Skeletal muscle satellite cell (primary cell): ENCODE measurements around the gene U2AF2.
A peak's percentile ranks its signal among the peaks of the same experiment; 100 is the strongest.

Source experiments
- H3K27me3 ChIP-seq: 2 replicates; pipeline ENCODE4 v1.7.0; 2013; ENCODE audit warnings: low read length; ENCODE audit not compliant: control insufficient read depth, insufficient read depth
- H3K36me3 ChIP-seq: 2 replicates; pipeline ENCODE4 v1.7.0; 2013; ENCODE audit warnings: mild to moderate bottlenecking, control low read depth, low read length; ENCODE audit not compliant: insufficient read depth
- H3K4me1 ChIP-seq: 2 replicates; pipeline ENCODE4 v1.7.0; 2013; ENCODE audit warnings: low read length; ENCODE audit not compliant: control insufficient read depth, insufficient read depth
- H3K4me2 ChIP-seq: 2 replicates; pipeline ENCODE4 v1.7.0; 2013; ENCODE audit warnings: mild to moderate bottlenecking, low read length
- H3K4me3 ChIP-seq: 2 replicates; pipeline ENCODE4 v1.7.0; 2013; ENCODE audit warnings: low read length
- H3K9ac ChIP-seq: 2 replicates; pipeline ENCODE4 v1.7.0; 2013; ENCODE audit warnings: mild to moderate bottlenecking, low read depth, low read length, moderate library complexity
- H3K9me3 ChIP-seq: replicated peaks from 2 replicates; pipeline ENCODE4 v1.7.0; 2013; ENCODE audit warnings: mild to moderate bottlenecking, control low read depth, low read length

U2AF2 gene

DNA sequence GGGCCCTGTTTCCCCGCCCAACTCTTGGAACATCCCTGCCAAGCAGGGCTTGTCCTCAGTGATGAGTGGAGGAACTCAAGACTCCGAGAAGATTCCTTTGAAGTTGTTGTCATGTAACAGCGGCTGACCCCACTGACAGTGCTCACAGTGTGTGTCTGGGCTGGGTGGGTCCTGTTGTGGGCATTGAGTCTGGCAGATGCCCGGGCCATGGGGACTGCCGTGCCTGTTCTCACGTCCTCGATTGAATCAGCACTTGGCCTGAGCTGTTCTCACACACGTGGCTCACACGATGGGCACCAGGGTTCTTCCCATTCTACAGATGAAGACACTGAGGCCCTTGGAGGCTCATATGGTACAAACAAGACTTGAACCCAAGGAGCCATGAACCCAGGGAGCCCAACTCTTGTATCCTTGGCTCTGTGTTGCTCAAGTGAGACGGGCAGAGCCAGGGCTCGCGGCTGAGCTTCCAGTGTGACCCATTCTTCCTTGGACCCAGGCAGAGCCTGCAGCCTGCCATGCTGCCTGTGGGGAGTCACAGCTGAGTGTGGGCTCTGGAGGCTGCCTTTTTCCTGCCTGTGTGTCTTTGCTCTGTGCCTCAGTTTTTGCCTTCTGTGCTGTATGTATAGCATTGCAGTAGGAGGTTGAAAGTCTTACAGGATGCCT is 11.6 kb downstream of the U2AF2 start:
- Histone ChIP-seq H3K9me3 (no peaks in the 10 kb centered on the region), H3K27me3 (no peaks in the 10 kb centered on the region), H3K4me3 (no peak overlapping the region), H3K4me1 (peaks cover 2% of the 10 kb centered on the region), H3K36me3 (peaks cover 75% of the 10 kb centered on the region), H3K4me2 (no peak overlapping the region), H3K9ac (no peak overlapping the region)

DNA sequence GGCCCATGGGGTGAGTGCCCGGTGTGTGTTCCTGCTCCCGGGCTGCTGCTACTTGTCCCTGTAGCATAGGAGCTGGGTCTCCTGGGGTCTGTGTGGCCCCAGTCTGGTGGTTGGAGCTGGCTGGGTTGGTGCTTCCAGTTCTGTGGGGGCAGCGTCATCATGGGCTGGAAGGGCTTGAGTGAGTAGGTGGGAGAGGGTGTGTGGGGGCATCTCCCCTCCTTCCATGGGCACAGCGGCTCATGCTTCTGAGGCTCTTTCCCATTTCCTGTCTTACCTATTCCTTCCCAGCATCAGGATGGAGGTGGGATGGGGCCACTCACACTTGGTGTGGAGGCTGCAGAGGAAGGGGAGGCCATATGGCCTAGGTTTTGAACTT is 12.2 kb downstream of the U2AF2 start:
- no peak overlapping the region for H3K4me3 ChIP-seq
- no peak overlapping the region for H3K4me2 ChIP-seq
- H3K9ac ChIP-seq = no peak overlapping the region
- H3K36me3 ChIP-seq = peaks cover 70% of the 10 kb centered on the region
- no peaks in the 10 kb centered on the region for H3K27me3 ChIP-seq
- H3K9me3 ChIP-seq = no peaks in the 10 kb centered on the region
- H3K4me1 ChIP-seq = peaks cover 3% of the 10 kb centered on the region

DNA sequence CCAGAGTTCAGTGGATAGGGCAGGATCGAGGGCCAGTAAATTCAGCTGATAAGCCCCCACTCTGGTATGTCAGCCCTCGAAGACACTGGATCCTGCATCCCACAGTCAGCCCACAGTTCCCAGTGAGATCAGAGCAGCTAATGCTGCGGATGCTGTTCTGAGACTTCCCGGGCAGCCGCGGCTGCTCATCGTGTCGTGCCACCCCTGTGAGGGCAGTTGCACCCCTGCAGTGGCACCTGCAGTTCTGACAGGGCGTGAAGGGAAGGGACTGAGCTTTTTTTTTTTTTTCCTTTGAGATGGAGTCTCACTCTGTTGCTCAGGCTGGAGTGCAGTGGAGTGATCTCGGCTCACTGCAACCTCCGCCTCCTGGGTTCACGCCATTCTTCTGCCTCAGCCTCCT is 12.7 kb downstream of the U2AF2 start:
- Histone ChIP-seq H3K27me3 (no peaks in the 10 kb centered on the region), H3K36me3 (peaks cover 72% of the 10 kb centered on the region), H3K4me2 (no peak overlapping the region), H3K4me3 (no peak overlapping the region), H3K4me1 (peaks cover 7% of the 10 kb centered on the region), H3K9ac (no peak overlapping the region), H3K9me3 (no peaks in the 10 kb centered on the region)

DNA sequence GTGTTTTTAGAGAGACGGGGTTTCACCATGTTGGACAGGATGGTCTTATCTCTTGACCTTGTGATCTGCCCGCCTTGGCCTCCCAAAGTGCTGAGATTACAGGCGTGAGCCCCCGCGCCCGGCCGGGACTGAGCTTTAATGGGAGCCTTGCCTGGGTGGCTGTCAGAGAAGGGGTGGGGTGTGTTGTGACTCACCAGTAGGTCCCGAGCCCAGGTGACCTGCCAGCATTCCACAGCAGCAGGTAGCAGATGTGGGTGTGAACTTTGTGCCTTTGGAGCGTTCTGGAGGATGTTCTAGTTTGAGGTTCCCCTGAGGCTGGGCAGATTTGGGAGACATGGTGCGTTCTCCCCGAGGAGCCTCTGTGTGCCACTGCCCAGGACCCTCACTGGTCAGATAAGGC is 13.1 kb downstream of the U2AF2 start:
- Histone ChIP-seq H3K36me3 (peaks cover 67% of the 10 kb centered on the region), H3K4me2 (no peak overlapping the region), H3K27me3 (no peaks in the 10 kb centered on the region), H3K9ac (no peak overlapping the region), H3K9me3 (no peaks in the 10 kb centered on the region), H3K4me1 (peaks cover 7% of the 10 kb centered on the region), H3K4me3 (no peak overlapping the region)

DNA sequence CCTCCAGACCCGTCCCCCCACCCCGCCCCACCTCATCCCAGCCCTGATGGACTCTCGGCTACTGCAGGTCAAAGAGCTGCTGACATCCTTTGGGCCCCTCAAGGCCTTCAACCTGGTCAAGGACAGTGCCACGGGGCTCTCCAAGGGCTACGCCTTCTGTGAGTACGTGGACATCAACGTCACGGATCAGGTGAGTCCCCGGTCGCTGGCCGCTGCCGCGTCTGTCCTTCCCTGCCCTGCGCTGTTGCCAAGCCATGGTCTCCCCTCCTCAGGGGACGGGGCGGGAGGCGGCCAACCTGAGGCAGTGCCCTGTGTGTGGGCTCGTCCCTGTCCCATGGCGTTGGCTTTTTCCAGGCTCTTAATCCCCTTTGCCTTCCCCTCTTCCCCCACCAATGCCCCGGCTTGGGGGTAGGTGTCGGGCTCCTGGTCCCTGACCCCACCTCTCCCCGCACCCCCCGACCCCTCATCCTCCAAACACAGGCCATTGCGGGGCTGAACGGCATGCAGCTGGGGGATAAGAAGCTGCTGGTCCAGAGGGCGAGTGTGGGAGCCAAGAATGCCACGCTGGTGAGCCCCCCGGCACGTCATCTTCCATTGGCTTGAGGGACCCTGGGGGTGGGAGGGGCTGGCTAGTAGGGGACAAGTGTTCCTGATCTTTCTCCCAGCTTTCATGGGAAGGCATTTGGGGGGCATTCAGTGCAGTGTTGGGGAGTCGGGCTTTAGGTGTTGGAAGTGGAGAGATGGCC is 13.9 kb downstream of the U2AF2 start:
- no peaks in the 10 kb centered on the region for H3K27me3 ChIP-seq
- H3K4me2 ChIP-seq = no peak overlapping the region
- H3K36me3 ChIP-seq = peaks cover 64% of the 10 kb centered on the region
- peaks cover 7% of the 10 kb centered on the region for H3K4me1 ChIP-seq
- H3K9ac ChIP-seq = no peak overlapping the region
- no peaks in the 10 kb centered on the region for H3K9me3 ChIP-seq
- no peak overlapping the region for H3K4me3 ChIP-seq

DNA sequence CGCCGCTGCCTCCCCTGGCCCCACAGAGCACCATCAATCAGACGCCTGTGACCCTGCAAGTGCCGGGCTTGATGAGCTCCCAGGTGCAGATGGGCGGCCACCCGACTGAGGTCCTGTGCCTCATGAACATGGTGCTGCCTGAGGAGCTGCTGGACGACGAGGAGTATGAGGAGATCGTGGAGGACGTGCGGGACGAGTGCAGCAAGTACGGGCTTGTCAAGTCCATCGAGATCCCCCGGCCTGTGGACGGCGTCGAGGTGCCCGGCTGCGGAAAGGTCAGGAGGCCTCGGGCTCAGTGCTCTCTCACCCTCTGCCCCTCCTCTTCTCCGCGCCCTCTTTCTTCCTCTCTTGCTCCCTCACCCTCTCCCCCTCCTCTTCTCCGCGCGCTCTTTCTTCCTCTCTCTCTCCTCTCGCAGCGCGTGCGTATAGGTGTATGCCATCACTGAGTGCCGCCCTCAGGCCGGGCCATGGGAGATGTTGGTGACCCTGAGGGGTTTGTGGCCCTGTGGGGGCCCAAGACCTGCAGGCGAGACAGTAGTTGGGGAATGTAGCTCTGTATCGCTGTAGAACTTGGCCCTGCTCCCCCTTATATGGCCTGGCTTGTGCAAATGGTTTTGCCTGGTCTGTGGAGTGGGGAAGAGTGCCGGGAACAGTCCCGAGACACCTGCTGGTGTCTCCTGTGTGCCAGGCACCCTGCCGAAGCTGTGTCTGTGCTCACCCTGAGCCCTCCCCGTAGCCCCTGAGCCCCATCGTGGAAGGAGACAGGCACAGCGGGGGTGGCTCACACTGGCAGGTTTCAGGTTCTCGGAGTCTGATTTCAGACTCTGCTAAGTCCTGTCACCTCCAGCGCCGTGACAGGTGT is 14.8 kb downstream of the U2AF2 start:
- Histone ChIP-seq H3K4me3 (no peak overlapping the region), H3K9me3 (no peaks in the 10 kb centered on the region), H3K27me3 (no peaks in the 10 kb centered on the region), H3K4me1 (peaks cover 12% of the 10 kb centered on the region), H3K9ac (no peak overlapping the region), H3K36me3 (peaks cover 56% of the 10 kb centered on the region), H3K4me2 (no peak overlapping the region)

DNA sequence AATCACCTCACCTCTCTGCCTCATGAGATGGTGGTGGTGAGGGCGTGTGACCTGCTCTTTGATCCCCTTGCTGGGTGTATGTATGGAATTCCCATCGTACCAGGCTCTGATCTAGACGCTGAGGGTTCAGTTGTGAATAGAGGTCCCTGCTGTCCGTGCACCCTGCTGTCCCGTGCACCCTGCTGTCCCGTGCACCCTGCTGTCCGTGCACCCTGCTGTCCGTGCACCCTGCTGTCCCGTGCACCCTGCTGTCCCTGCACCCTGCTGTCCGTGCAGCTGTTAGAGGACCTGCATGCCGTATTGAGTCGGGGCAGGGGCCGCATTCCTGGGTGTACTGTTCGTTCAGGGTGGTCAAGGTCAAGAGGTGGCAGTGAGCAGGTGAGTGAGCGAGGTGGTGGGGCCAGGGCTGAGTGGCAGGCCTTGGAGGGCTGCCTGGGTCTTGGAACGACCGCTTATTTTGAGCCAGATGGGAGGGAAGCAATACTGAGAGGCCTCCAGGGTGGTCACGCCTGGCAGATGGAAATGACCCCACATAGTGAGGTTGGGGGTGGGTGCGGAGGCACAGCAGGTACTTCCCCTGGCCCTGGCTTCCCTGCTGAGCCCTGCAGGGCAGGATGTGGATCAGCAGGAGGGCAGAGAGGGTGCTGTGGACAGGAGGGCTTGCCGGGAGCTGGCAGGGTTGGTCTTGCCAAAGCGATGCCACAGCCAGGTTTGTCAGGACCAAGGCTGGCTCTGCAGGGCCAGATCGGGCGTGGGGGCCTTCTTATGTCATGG is 15.6 kb downstream of the U2AF2 start:
- Histone ChIP-seq H3K9me3 (no peaks in the 10 kb centered on the region), H3K4me3 (no peak overlapping the region), H3K36me3 (peaks cover 56% of the 10 kb centered on the region), H3K27me3 (no peaks in the 10 kb centered on the region), H3K4me1 (peaks cover 14% of the 10 kb centered on the region), H3K4me2 (no peak overlapping the region), H3K9ac (no peak overlapping the region)

DNA sequence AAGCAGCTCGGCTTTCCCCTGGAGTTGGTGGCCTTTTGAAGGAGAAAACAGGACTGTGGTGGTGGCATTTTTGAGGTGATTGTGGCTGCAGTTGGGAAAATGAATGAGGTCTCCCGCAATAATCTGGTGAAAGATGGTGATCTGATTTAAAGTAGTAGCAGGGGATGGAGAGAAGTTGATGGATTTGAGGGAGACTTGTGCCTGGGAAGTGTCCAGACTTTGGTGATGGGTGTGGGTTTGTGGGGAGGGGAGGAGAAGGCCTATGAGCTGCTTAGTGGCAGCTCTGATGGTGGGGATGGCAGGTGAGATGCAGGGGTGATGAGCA is 16.2 kb downstream of the U2AF2 start:
- no peaks in the 10 kb centered on the region for H3K27me3 ChIP-seq
- peaks cover 56% of the 10 kb centered on the region for H3K36me3 ChIP-seq
- H3K4me1 ChIP-seq = peaks cover 14% of the 10 kb centered on the region
- no peaks in the 10 kb centered on the region for H3K9me3 ChIP-seq
- H3K9ac ChIP-seq = no peak overlapping the region
- H3K4me3 ChIP-seq = no peak overlapping the region
- H3K4me2 ChIP-seq = no peak overlapping the region

DNA sequence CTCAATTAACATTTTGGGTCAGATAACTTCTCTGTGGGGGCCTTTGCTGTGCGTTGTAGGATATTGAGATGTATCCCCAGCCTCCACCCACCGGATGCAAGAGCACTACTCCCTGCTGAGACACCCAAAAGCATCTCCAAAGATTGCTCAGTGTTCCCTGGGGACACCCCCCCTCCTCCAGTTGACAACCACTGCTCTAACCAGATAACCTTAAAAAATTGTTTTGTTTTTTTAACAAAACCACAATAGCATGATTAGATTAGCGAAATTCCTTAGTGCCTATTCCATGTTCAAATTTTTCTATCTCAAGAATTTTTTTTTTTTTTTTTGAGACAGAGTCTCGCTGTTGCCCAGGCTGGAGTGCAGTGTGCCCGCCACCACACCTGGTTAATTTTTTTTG is 17.6 kb downstream of the U2AF2 start:
- no peaks in the 10 kb centered on the region for H3K27me3 ChIP-seq
- no peaks in the 10 kb centered on the region for H3K9me3 ChIP-seq
- H3K4me1 ChIP-seq = peaks cover 24% of the 10 kb centered on the region
- H3K4me3 ChIP-seq = no peak overlapping the region
- peaks cover 47% of the 10 kb centered on the region for H3K36me3 ChIP-seq
- H3K9ac ChIP-seq = peak overlapping the region; percentile 21
- no peak overlapping the region for H3K4me2 ChIP-seq

DNA sequence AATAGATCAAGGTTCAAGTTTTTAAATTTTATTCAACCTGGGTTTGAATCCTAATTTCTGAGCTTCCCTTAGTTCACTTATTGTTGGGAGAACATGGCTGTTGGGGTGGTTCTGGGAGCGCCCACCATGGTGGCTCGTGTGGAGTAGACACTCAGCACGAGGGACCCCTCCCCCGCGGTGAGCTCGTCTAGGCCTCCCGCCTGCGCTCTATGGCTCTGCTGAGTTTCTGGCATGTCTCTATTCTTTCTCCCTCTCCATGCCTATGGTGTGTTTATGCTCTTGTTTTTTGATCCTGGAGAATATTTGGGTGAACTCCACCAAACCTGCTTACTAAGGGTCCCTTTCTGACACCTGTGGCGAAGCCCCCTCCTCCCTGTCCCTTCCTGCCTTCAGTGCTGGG is 18.6 kb downstream of the U2AF2 start:
- Histone ChIP-seq H3K4me1 (peaks cover 29% of the 10 kb centered on the region), H3K36me3 (peaks cover 45% of the 10 kb centered on the region), H3K9me3 (no peaks in the 10 kb centered on the region), H3K27me3 (no peaks in the 10 kb centered on the region), H3K4me2 (no peak overlapping the region), H3K4me3 (no peak overlapping the region), H3K9ac (no peak overlapping the region)

DNA sequence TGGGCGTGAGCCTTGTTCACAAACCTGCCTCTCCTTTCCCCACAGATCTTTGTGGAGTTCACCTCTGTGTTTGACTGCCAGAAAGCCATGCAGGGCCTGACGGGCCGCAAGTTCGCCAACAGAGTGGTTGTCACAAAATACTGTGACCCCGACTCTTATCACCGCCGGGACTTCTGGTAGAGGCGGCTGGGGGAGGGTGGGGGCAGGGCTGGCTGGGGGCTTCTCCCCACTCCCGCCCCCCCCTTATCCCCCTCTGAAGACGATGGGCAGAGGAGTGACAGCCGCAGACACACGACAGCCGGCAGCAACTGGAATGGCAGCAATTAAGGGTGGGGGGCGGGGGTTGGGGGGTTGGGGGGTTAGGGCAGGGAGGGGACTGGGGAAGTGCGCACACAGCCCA is 19.1 kb downstream of the U2AF2 start:
- Histone ChIP-seq H3K4me1 (peaks cover 29% of the 10 kb centered on the region), H3K9ac (no peak overlapping the region), H3K36me3 (peaks cover 46% of the 10 kb centered on the region), H3K27me3 (no peaks in the 10 kb centered on the region), H3K4me3 (no peak overlapping the region), H3K4me2 (no peak overlapping the region), H3K9me3 (no peaks in the 10 kb centered on the region)
